Astrocyte (in vitro differentiated cells and primary cell): ENCODE data around the gene PMP22. TPM values are rescaled to one million over a fixed set of nuclear protein-coding genes. Genes with fewer than 3 reads are reported as not detected.
"Not testable (repeated sequence)": the region's sequence is repeated elsewhere in the genome, so short reads cannot be mapped to it uniquely, and the experiment has no call there.

Source experiments
- DNase-seq: peaks from one replicate; pipeline ENCODE4 v3.0.0-alpha.2; 2010; ENCODE audit warnings: low read depth
- FAIRE-seq: peaks from 2 replicates; lab custom pipeline; 2011; peaks lifted over from hg19 to GRCh38; lab: Jason Lieb, UNC
- H2AFZ ChIP-seq: 2 replicates; pipeline ENCODE4 v1.6.0; 2012; ENCODE audit warnings: low read depth, low read length, inconsistent platforms
- H3K27ac ChIP-seq: 2 replicates; pipeline ENCODE4 v1.5.1; 2011; ENCODE audit warnings: low read depth, low read length, inconsistent platforms
- H3K27me3 ChIP-seq: 2 replicates; pipeline ENCODE4 v1.6.0; 2011; ENCODE audit warnings: low read length, inconsistent platforms; ENCODE audit not compliant: insufficient read depth
- H3K36me3 ChIP-seq: 2 replicates; pipeline ENCODE4 v1.5.1; 2011; ENCODE audit warnings: low read length, inconsistent platforms; ENCODE audit not compliant: insufficient read depth
- H3K4me1 ChIP-seq: 2 replicates; pipeline ENCODE4 v1.5.1; 2011; ENCODE audit warnings: low read length, inconsistent platforms; ENCODE audit not compliant: insufficient read depth
- H3K4me2 ChIP-seq: 2 replicates; pipeline ENCODE4 v1.6.0; 2012; ENCODE audit warnings: low read length, inconsistent platforms
- H3K4me3 ChIP-seq: 2 replicates; pipeline ENCODE4 v1.5.1; 2011; ENCODE audit warnings: low read depth, mild to moderate bottlenecking, low read length, inconsistent platforms; ENCODE audit not compliant: insufficient read depth
- H3K79me2 ChIP-seq: 2 replicates; pipeline ENCODE4 v1.6.0; 2012; ENCODE audit warnings: mild to moderate bottlenecking, low read length, inconsistent platforms; ENCODE audit not compliant: insufficient read depth
- H3K9ac ChIP-seq: 2 replicates; pipeline ENCODE4 v1.6.0; 2012; ENCODE audit warnings: mild to moderate bottlenecking, low read length, inconsistent platforms
- H3K9me3 ChIP-seq: 2 replicates; pipeline ENCODE4 v1.5.1; 2012; ENCODE audit warnings: low read depth, mild to moderate bottlenecking, low read length, inconsistent platforms; ENCODE audit not compliant: insufficient read depth
- H4K20me1 ChIP-seq: 2 replicates; pipeline ENCODE4 v1.6.0; 2012; ENCODE audit warnings: low read length, inconsistent platforms; ENCODE audit not compliant: insufficient read depth
- H3K27ac Mint-ChIP-seq: one replicate; pipeline ENCODE4 v1.8.0; 2021; ENCODE audit warnings: mild to moderate bottlenecking, mixed read lengths; ENCODE audit not compliant: unreplicated experiment
- H3K27me3 Mint-ChIP-seq: one replicate; pipeline ENCODE4 v1.8.0; 2021; ENCODE audit warnings: low read depth, mixed read lengths; ENCODE audit not compliant: unreplicated experiment
- H3K36me3 Mint-ChIP-seq: one replicate; pipeline ENCODE4 v1.8.0; 2021; ENCODE audit warnings: low read depth, mixed read lengths; ENCODE audit not compliant: unreplicated experiment
- H3K4me1 Mint-ChIP-seq: one replicate; pipeline ENCODE4 v1.8.0; 2021; ENCODE audit warnings: low read depth, mixed read lengths; ENCODE audit not compliant: unreplicated experiment
- H3K4me3 Mint-ChIP-seq: one replicate; pipeline ENCODE4 v1.8.0; 2021; ENCODE audit warnings: mild to moderate bottlenecking, moderate library complexity, mixed read lengths; ENCODE audit not compliant: unreplicated experiment
- H3K9me3 Mint-ChIP-seq: one replicate; pipeline ENCODE4 v1.8.0; 2021; ENCODE audit warnings: mild to moderate bottlenecking, mixed read lengths; ENCODE audit not compliant: unreplicated experiment
- EZH2 ChIP-seq: IDR thresholded peaks from 2 replicates; pipeline ENCODE4 v1.6.1; 2012; ENCODE audit warnings: mild to moderate bottlenecking, low read length, inconsistent platforms; ENCODE audit not compliant: insufficient read depth
- total RNA-seq: library from RNA; stranded (reverse); gene quantifications from 2 replicates; pipeline ENCODE4 v1.2.1, GENCODE V29; 2021
- TF ChIP-seq, protein P1 (sequence below): IDR thresholded peaks from 2 replicates; pipeline ENCODE4 v1.5.1; 2011; ENCODE audit warnings: low read depth, mild to moderate bottlenecking, inconsistent platforms, low read length, moderate library complexity; ENCODE audit not compliant: insufficient read depth

Gene PMP22
- total RNA-seq, 1 donor from 2014 or later, result 41.7 TPM

DNA sequence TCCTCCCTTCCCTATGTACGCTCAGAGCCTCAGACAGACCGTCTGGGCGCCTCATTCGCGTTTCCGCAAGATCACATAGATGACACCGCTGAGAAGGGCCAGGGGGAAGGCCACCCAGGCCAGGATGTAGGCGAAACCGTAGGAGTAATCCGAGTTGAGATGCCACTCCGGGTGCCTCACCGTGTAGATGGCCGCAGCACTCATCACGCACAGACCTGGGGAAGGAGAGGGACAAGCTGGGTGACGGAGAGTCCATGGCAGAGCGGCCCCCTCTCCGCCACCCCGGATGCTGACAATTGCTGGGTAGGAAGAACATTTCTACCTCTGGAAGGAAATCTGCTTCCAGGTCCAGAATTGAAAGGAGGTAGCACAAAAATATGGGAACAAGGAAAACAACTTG, 34.3 kb downstream of the PMP22 start:
- Histone ChIP-seq H3K4me3 (no peak overlapping the region), H4K20me1 (peaks cover 22% of the 10 kb centered on the region), H3K4me1 (peaks cover 6% of the 10 kb centered on the region), H3K36me3 (peaks cover 12% of the 10 kb centered on the region), H3K4me2 (no peak overlapping the region), H3K79me2 (peaks cover 3% of the 10 kb centered on the region), H3K27me3 (no peaks in the 10 kb centered on the region), H3K9me3 (no peaks in the 10 kb centered on the region), H2AFZ (no peak overlapping the region), H3K27ac (no peak overlapping the region), H3K9ac (no peak overlapping the region)
- Mint-ChIP-seq H3K27me3 (no peaks in the 10 kb centered on the region), H3K4me3 (no peak overlapping the region), H3K9me3 (peaks cover 4% of the 10 kb centered on the region), H3K36me3 (peaks cover 31% of the 10 kb centered on the region), H3K4me1 (peaks cover 12% of the 10 kb centered on the region), H3K27ac (no peak overlapping the region)
- DNase-seq (no peak), FAIRE-seq (no peak)
- no peak for TF ChIP-seq EZH2
- TF ChIP-seq, protein P1, sequence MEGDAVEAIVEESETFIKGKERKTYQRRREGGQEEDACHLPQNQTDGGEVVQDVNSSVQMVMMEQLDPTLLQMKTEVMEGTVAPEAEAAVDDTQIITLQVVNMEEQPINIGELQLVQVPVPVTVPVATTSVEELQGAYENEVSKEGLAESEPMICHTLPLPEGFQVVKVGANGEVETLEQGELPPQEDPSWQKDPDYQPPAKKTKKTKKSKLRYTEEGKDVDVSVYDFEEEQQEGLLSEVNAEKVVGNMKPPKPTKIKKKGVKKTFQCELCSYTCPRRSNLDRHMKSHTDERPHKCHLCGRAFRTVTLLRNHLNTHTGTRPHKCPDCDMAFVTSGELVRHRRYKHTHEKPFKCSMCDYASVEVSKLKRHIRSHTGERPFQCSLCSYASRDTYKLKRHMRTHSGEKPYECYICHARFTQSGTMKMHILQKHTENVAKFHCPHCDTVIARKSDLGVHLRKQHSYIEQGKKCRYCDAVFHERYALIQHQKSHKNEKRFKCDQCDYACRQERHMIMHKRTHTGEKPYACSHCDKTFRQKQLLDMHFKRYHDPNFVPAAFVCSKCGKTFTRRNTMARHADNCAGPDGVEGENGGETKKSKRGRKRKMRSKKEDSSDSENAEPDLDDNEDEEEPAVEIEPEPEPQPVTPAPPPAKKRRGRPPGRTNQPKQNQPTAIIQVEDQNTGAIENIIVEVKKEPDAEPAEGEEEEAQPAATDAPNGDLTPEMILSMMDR, result no peak

DNA sequence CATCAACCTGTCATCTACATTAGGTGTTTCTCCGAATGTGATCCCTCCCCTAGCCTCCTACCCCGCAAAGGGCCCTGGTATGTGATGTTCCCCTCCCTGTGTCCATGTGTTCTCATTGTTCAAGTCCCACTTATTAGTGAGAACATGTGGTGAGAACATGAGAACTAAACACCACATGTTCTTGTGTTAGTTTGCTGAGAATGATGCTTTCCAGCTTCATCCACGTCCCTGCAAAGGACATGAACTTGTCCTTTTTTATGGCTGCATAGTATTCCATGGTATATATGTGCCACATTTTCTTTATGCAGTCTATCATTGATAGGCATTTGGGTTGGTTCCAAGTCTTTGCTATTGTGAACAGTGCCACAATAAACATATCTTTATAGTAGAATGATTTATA, 43.3 kb downstream of the PMP22 start:
- not testable (repeated sequence) for H3K36me3 ChIP-seq, H4K20me1 ChIP-seq, H3K9me3 Mint-ChIP-seq, H3K27ac ChIP-seq, H3K4me2 ChIP-seq, H3K9ac ChIP-seq, FAIRE-seq, H3K36me3 Mint-ChIP-seq, H3K27me3 Mint-ChIP-seq, H3K27me3 ChIP-seq, H3K9me3 ChIP-seq, H2AFZ ChIP-seq, H3K4me3 Mint-ChIP-seq, H3K79me2 ChIP-seq, H3K27ac Mint-ChIP-seq, H3K4me1 Mint-ChIP-seq, DNase-seq, H3K4me1 ChIP-seq, H3K4me3 ChIP-seq

DNA sequence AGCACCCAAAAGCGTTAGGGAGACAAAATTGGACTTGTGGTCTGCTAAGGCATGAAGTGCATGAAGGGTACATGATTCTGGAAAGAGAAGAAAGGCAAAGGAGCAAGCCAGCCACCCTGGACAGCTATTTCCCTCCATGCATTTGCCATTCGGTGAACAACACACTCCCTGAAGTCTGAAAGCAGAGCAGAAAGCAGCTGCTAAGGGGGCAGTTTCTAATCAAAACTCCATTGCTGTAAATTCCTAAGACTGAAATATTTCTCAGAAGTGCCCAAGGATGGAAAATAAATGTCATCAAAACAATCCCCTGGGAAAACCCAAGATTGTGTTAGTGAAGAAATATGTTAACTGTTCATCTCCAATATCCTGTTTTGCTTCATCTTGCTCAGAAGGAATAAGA, 44.3 kb downstream of the PMP22 start:
- Histone ChIP-seq H3K27me3 (no peaks in the 10 kb centered on the region), H3K4me3 (no peak overlapping the region), H3K4me1 (peaks cover 2% of the 10 kb centered on the region), H3K9me3 (no peaks in the 10 kb centered on the region), H3K36me3 (no peaks in the 10 kb centered on the region), H3K9ac (no peak overlapping the region), H3K4me2 (no peak overlapping the region), H3K79me2 (no peaks in the 10 kb centered on the region), H3K27ac (no peak overlapping the region), H2AFZ (no peak overlapping the region), H4K20me1 (no peaks in the 10 kb centered on the region)
- DNase-seq (peak; percentile 6), FAIRE-seq (no peak)
- Mint-ChIP-seq H3K36me3 (no peaks in the 10 kb centered on the region), H3K4me1 (peaks cover 3% of the 10 kb centered on the region), H3K27me3 (no peaks in the 10 kb centered on the region), H3K27ac (no peak overlapping the region), H3K9me3 (no peaks in the 10 kb centered on the region), H3K4me3 (no peak overlapping the region)
- TF ChIP-seq, protein P1, result no peak
- TF ChIP-seq EZH2, result no peak
